ENCODE results near the gene CDRT15. TPM values are rescaled to one million over a fixed set of nuclear protein-coding genes. Genes with fewer than 3 reads are reported as not detected.

Gene CDRT15
- total RNA-seq, 1 experiment from 2014 or later, result not detected

DNA sequence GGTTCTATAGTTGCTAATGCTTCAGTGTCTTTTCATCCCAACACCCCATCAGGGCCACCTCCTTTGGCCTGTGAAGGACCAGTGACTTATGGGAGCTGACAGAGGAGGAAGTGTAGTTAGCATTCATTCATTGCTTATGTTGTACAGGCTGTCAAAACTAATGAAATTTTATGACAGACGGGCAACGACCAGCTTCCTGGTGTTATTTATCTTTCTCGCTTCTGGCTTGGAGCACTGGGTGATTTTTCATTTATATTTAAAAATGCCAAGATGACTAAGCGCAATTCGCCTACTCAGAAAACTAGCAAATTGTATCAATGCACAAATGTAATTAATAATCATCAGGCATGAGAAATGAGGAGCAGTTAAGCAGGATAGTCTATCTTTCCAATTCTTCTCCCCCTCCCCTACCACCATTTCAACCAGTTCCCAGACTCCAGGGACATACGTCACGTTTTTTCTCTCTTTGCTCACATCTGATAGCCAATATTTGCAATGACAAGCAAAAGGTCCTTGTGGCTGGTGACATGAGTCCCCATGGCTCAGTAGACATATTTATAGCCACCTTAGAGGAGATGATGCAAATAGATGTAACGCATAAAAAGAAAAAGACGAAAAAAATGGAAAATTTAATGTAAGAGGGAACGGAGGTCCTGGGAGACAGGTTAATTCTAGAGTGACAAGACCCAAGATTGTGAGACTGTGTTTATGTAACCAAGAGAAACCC is 11.2 kb downstream of the CDRT15 start:
- H3T11ph ChIP-seq (ENCODE audit: low read length), result no peak overlapping the region
- no peak overlapping the region for H3K9ac ChIP-seq (ENCODE audit: extremely low read depth, insufficient read length, low read length)
- H3K27me3 ChIP-seq (ENCODE audit: insufficient read depth, low read length), result no peaks in the 10 kb centered on the region
- H3K23ac ChIP-seq (ENCODE audit: insufficient read length, low read depth, low read length), result no peak overlapping the region
- no peaks in the 10 kb centered on the region for H4K20me1 ChIP-seq (ENCODE audit: control insufficient read depth, insufficient read depth, insufficient read length)
- H3K79me2 ChIP-seq (ENCODE audit: insufficient read depth, low read length), result no peaks in the 10 kb centered on the region
- TF ChIP-seq, protein P1, sequence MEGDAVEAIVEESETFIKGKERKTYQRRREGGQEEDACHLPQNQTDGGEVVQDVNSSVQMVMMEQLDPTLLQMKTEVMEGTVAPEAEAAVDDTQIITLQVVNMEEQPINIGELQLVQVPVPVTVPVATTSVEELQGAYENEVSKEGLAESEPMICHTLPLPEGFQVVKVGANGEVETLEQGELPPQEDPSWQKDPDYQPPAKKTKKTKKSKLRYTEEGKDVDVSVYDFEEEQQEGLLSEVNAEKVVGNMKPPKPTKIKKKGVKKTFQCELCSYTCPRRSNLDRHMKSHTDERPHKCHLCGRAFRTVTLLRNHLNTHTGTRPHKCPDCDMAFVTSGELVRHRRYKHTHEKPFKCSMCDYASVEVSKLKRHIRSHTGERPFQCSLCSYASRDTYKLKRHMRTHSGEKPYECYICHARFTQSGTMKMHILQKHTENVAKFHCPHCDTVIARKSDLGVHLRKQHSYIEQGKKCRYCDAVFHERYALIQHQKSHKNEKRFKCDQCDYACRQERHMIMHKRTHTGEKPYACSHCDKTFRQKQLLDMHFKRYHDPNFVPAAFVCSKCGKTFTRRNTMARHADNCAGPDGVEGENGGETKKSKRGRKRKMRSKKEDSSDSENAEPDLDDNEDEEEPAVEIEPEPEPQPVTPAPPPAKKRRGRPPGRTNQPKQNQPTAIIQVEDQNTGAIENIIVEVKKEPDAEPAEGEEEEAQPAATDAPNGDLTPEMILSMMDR (conservative IDR thresholded peaks at IDR 0.05), result no peak
- H3K27ac Mint-ChIP-seq, result no peak overlapping the region; a peak in 1 of 7 replicates
- no peak overlapping the region for H2BK15ac ChIP-seq (ENCODE audit: low read depth, low read length)
- no peak overlapping the region for H4K8ac ChIP-seq (replicated peaks; ENCODE audit: insufficient read length, low read depth, low read length)
- no peak overlapping the region for H2BK120ac ChIP-seq (ENCODE audit: low read depth, low read length, poor library complexity, severe bottlenecking)
- no peaks in the 10 kb centered on the region for H3K23me2 ChIP-seq (ENCODE audit: insufficient read length, low read depth, low read length, poor library complexity, severe bottlenecking)
- DNase-seq, result no peak
- H3K79me1 ChIP-seq (ENCODE audit: insufficient read depth, low read depth, low read length, poor library complexity, severe bottlenecking), result no peaks in the 10 kb centered on the region
- no peaks in the 10 kb centered on the region; the same call in 1 of the 2 replicates for H3K27me3 Mint-ChIP-seq (ENCODE audit: low read depth)
- no peak overlapping the region for H2BK12ac ChIP-seq (ENCODE audit: insufficient read length, low read depth, low read length)
- H2AFZ ChIP-seq (ENCODE audit: low read length), result no peak overlapping the region
- peaks cover 0 to 8% of the 10 kb centered on the region in 2 experiments; a peak in 3 of 5 replicates for H3K9me3 Mint-ChIP-seq
- H3K4me1 Mint-ChIP-seq, result peaks cover 2 to 5% of the 10 kb centered on the region in 2 experiments; a peak in 2 of 4 replicates
- H3K36me3 Mint-ChIP-seq (ENCODE audit: insufficient read depth in 1 of 3, low read depth in 3 of 3), result peaks cover 0 to 10% (median 2%) of the 10 kb centered on the region in 3 experiments; a peak in 5 of 7 replicates
- H2BK20ac ChIP-seq (ENCODE audit: low read depth, low read length, poor library complexity, severe bottlenecking), result no peak overlapping the region
- no peak overlapping the region for H3K18ac ChIP-seq (ENCODE audit: insufficient read length, low read depth, low read length)
- H3K9me3 ChIP-seq (ENCODE audit: control insufficient read depth, low read depth, low read length), result no peaks in the 10 kb centered on the region
- H4K91ac ChIP-seq (ENCODE audit: insufficient read length, low read depth, low read length), result no peak overlapping the region
- H4K5ac ChIP-seq (ENCODE audit: insufficient read length, low read depth, low read length), result no peak overlapping the region
- no peak overlapping the region for H3K4ac ChIP-seq (ENCODE audit: low read depth, low read length)
- no peaks in the 10 kb centered on the region for H3K4me1 ChIP-seq (ENCODE audit: insufficient read depth, low read length)
- 100% methylated on average over 3 of the region's 10 CpGs for WGBS (ENCODE audit: extremely low coverage, insufficient read length, low lambda C conversion rate)
- no peak overlapping the region for H3K4me2 ChIP-seq (ENCODE audit: insufficient read depth, insufficient read length, low read length)
- no peak overlapping the region for H3K27ac ChIP-seq (ENCODE audit: insufficient read length, low read depth, low read length)
- H3K56ac ChIP-seq (ENCODE audit: insufficient read length, low read depth, low read length), result no peak overlapping the region
- H2BK5ac ChIP-seq (ENCODE audit: insufficient read length, low read length), result no peak overlapping the region
- no peak overlapping the region for H2AK5ac ChIP-seq (ENCODE audit: insufficient read length, low read length)
- H3K14ac ChIP-seq (ENCODE audit: insufficient read depth, low read length), result no peak overlapping the region
- no peak overlapping the region for H3K4me3 Mint-ChIP-seq

Data from H9 (cell line).